HEK293 (cell line): Measurements from ENCODE around the gene PTX3.

Experiments
- CTCF ChIA-PET: fragments of 350-600 bp; formaldehyde crosslinking; extraction: SDS; loops from one replicate; lab custom pipeline; 2021; ENCODE audit warnings: antibody characterized with exemption; lab: Yijun Ruan, JAX
- POLR2A ChIA-PET: fragments of 300-600 bp; formaldehyde crosslinking; extraction: SDS; loops from one replicate; lab custom pipeline; 2020; ENCODE audit warnings: antibody characterized with exemption, inconsistent platforms; lab: Yijun Ruan, JAX
- H3K27ac ChIP-seq: fragments of 200-500 bp; sonication (Bioruptor generic); 2 replicates; pipeline ENCODE4 v1.5.1; 2014; ENCODE audit warnings: low read depth, low read length, control low read depth, inconsistent platforms; ENCODE audit errors: extremely low read depth
- H3K36me3 ChIP-seq, 2 experiments: fragments of 200-500 bp in 1 of 2; sonication (Bioruptor generic) in 1 of 2; 1 replicate in 1 of 2; 2 replicates in 1 of 2; pipeline ENCODE4 v1.5.1; 2014 to 2017; ENCODE audit warnings: inconsistent platforms in 2 of 2, low read length in 2 of 2; ENCODE audit not compliant: control insufficient read depth in 2 of 2, insufficient read depth in 1 of 2
- H3K4me1 ChIP-seq: fragments of 200-500 bp; sonication (Bioruptor generic); 2 replicates; pipeline ENCODE4 v1.5.1; 2014; ENCODE audit warnings: mild to moderate bottlenecking, low read length, inconsistent platforms; ENCODE audit not compliant: control insufficient read depth, insufficient read depth
- H3K4me3 ChIP-seq: 2 replicates; pipeline ENCODE4 v1.5.1; 2011; ENCODE audit warnings: low read depth, mild to moderate bottlenecking, control low read depth, low read length, moderate library complexity
- H3K9me3 ChIP-seq: fragments of 200-500 bp; sonication (Bioruptor generic); 2 replicates; pipeline ENCODE4 v1.5.1; 2014; ENCODE audit warnings: low read depth, low read length, inconsistent platforms; ENCODE audit not compliant: control insufficient read depth, insufficient read depth
- HOXD13 ChIP-seq: sonication (generic); formaldehyde crosslinking; IDR thresholded peaks from 2 replicates; pipeline ENCODE4 v1.8.0; 2022; ENCODE audit warnings: missing genetic modification reagents, borderline replicate concordance
- OVOL3 ChIP-seq: fragments of 450-650 bp; formaldehyde crosslinking; IDR thresholded peaks from 2 replicates; pipeline ENCODE4 v1.5.1; 2016; ENCODE audit warnings: missing biosample characterization, missing genetic modification characterization
- SCRT2 ChIP-seq: fragments of 450-650 bp; formaldehyde crosslinking; IDR thresholded peaks from 2 replicates; pipeline ENCODE4 v1.5.1; 2016; ENCODE audit warnings: missing biosample characterization, missing genetic modification characterization
- SP7 ChIP-seq: fragments of 450-650 bp; formaldehyde crosslinking; IDR thresholded peaks from 2 replicates; pipeline ENCODE4 v1.5.1; 2016; ENCODE audit warnings: missing biosample characterization, missing genetic modification characterization
- ZBTB11 ChIP-seq: fragments of 450-650 bp; formaldehyde crosslinking; conservative IDR thresholded peaks from 2 replicates; pipeline ENCODE4 v1.5.1; 2016; ENCODE audit warnings: low read depth, missing biosample characterization, missing genetic modification characterization
- ZBTB26 ChIP-seq: fragments of 450-650 bp; formaldehyde crosslinking; optimal IDR thresholded peaks from 2 replicates; pipeline ENCODE3; 2016; ENCODE audit warnings: missing biosample characterization, mild to moderate bottlenecking, missing genetic modification characterization
- ZFP3 ChIP-seq: fragments of 450-650 bp; formaldehyde crosslinking; IDR thresholded peaks from 2 replicates; pipeline ENCODE4 v1.5.1; 2016; ENCODE audit warnings: low read depth, missing biosample characterization, missing genetic modification characterization
- ZFP37 ChIP-seq: fragments of 450-650 bp; formaldehyde crosslinking; IDR thresholded peaks from 2 replicates; pipeline ENCODE4 v1.5.1; 2016; ENCODE audit warnings: missing biosample characterization, missing genetic modification characterization
- ZNF121 ChIP-seq: fragments of 450-650 bp; formaldehyde crosslinking; IDR thresholded peaks from 2 replicates; pipeline ENCODE4 v1.5.1; 2016; ENCODE audit warnings: missing biosample characterization, missing genetic modification characterization
- ZNF148 ChIP-seq: fragments of 450-650 bp; formaldehyde crosslinking; IDR thresholded peaks from 2 replicates; pipeline ENCODE4 v1.5.0; 2017; ENCODE audit warnings: missing biosample characterization, missing genetic modification characterization, borderline replicate concordance
- ZNF175 ChIP-seq: fragments of 450-650 bp; formaldehyde crosslinking; IDR thresholded peaks from 2 replicates; pipeline ENCODE4 v1.5.1; 2016; ENCODE audit warnings: missing biosample characterization, missing genetic modification characterization
- ZNF202 ChIP-seq: fragments of 450-650 bp; formaldehyde crosslinking; IDR thresholded peaks from 2 replicates; pipeline ENCODE4 v1.5.1; 2016; ENCODE audit warnings: missing biosample characterization, missing genetic modification characterization, borderline replicate concordance
- ZNF449 ChIP-seq: fragments of 450-650 bp; formaldehyde crosslinking; IDR thresholded peaks from 2 replicates; pipeline ENCODE4 v1.5.1; 2017; ENCODE audit warnings: missing biosample characterization, mild to moderate bottlenecking, missing genetic modification characterization, moderate library complexity
- ZNF639 ChIP-seq: fragments of 450-650 bp; formaldehyde crosslinking; IDR thresholded peaks from 2 replicates; pipeline ENCODE4 v1.5.1; 2016; ENCODE audit warnings: missing biosample characterization, missing genetic modification characterization
- ZNF645 ChIP-seq: fragments of 450-650 bp; formaldehyde crosslinking; IDR thresholded peaks from 2 replicates; pipeline ENCODE4; 2016; ENCODE audit warnings: missing biosample characterization, missing genetic modification characterization
- ZNF768 ChIP-seq: fragments of 450-650 bp; formaldehyde crosslinking; IDR thresholded peaks from 2 replicates; pipeline ENCODE4 v1.5.1; 2018; ENCODE audit warnings: missing biosample characterization, mild to moderate bottlenecking, missing genetic modification characterization

The PTX3 gene

GRCh38 chr3:157460253-157460652 lies 23.6 kb downstream of the PTX3 start (continued):
- TF ChIP-seq ZBTB11 (tag by site-specific recombination) (no peak), ZFP3 (tag by site-specific recombination) (no peak), OVOL3 (tag by site-specific recombination) (no peak), ZBTB26 (tag by site-specific recombination) (no peak), ZNF768 (tag by site-specific recombination) (no peak), ZFP37 (tag by site-specific recombination) (no peak), ZNF121 (no peak), SCRT2 (tag by site-specific recombination) (no peak), HOXD13 (CRISPR knock-in tag) (no peak), ZNF639 (no peak)

- no peak overlapping the region for H3K4me3 ChIP-seq
- CTCF ChIA-PET: no interaction called here
- H3K36me3 ChIP-seq: no peaks in the 10 kb centered on the region
- H3K9me3 ChIP-seq: no peaks in the 10 kb centered on the region
- no peak overlapping the region for H3K27ac ChIP-seq
- POLR2A ChIA-PET: no interaction called here
- H3K4me1 ChIP-seq: no peaks in the 10 kb centered on the region
- no peak for TF ChIP-seq ZNF148
- TF ChIP-seq ZNF449 (tag by site-specific recombination): no peak
- TF ChIP-seq SP7 (tag by site-specific recombination): no peak
- no peak for TF ChIP-seq ZNF645 (tag by site-specific recombination)
- TF ChIP-seq ZNF202: no peak
- no peak for TF ChIP-seq ZFP3 (tag by site-specific recombination)
- TF ChIP-seq ZNF175: no peak
- no peak for TF ChIP-seq ZBTB11 (tag by site-specific recombination)
These were observed 27.2 kb downstream of the PTX3 start for GRCh38 chr3:157463816-157464215.
